C4-2B (cell line): ENCODE results near the gene ADAMTS7.

Source experiments
- CTCF ChIP-seq: fragments of 450-650 bp; conservative IDR thresholded peaks from 2 replicates; pipeline ENCODE4 v1.5.1; 2017; ENCODE audit warnings: mild to moderate bottlenecking
- ZFX ChIP-seq: fragments of 450-650 bp; IDR thresholded peaks from 2 replicates; pipeline ENCODE4 v1.6.1; 2017

GRCh38 chr15:78828920-78829319 lies 17.7 kb upstream of the ADAMTS7 start:
- no peak for TF ChIP-seq CTCF
- TF ChIP-seq ZFX, result no peak
